ENCODE results near the gene CPSF7. TPM values are rescaled to one million over a fixed set of nuclear protein-coding genes. Genes with fewer than 3 reads are reported as not detected.

CPSF7 gene
- total RNA-seq, result 12.6 and 15.0 TPM in 2 replicates

DNA sequence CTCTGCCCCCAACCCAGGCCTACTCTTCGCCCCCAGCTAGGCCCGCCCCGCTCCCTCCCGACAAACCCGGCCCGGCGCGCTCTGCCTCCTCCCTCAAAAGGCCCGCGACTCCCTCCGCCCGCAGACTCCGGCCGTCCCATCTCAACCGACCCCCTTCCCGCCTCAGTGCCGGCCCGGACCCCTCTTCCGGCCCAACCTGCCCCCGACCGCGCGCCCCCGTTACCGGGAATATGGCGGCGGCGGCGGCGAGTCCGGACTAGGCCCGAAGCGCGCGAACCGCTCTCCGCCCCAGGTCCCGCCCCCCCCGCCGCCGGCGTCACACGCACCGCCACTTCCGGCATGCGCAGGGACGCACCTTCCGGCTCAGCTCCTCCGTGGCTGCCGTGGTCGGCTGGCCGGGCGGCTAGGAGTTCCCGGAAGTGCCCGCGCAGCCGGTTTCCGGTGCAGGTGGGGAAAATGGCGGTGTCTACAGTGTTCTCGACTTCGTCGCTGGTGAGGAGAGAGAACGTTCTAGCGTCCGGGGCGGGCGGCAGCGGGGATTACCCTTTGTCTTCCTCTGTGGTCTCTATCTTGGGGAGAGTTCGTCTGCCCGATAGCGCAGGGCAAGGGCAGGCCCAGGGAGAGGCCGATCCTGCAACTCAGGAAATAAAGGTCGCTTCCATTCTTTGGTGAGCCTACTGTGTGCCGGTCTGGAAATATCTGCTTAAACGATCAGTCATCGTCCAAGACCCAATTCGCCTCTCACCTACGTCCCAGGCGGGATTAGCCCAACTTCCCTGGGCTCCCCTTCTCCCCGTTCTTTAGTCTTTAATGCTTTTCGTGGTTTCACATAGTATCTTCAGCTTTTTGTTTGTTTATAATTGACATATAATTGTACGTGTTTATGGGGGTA lies at the start of gene CPSF7, which contains the start of gene SDHAF2:
Gene CPSF7, minus strand, starts transcription at position 285 of the 892 bp plus-strand sequence. CDS start 740 bp downstream, outside the sequence.
Gene SDHAF2, plus strand, starts transcription at position 434 of the 892 bp plus-strand sequence. Its CDS starts 23 bp downstream, at position 457.

DNA sequence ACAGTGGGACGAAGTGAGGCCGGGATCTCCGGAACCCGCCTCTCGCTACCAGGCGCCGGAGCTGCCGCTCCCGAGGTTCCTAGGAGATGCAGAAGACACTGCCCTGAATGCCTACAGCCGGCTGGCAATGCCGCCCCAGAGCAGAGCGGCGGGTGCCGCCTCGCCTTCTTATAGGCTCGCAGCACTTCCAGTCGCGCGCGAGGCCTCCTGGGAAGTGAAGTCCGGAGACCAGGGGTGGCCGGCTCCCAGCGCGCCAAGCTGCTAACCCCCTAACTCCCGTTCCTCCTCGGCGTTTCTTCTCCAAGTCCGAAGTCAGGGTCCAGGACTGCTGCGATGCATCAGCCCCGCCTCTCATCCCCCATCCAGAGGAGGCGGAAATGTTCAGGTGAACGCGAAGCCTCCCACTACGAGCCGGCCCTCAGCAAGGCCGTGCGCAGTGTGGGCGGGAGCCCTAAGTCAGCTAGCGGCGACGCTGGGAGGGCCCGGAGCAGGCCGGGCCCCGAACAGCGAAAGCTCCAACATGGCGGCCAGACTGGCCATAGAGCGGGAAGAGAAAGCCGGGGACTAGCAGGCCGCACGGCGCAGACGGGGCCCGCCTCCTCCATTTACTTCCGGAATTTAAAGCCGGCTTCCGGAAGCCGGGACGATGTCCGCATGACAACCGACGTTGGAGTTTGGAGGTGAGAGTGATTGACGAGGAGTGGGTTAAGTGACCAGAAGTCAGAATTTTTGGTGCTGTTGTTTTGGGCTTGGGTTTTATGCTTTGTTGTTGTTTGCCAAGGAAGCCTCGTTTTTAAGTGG lies 67.8 kb downstream of the CPSF7 start, which contains the start of the genes CYB561A3 and TMEM138:
Gene CYB561A3, minus strand, starts transcription at position 142 of the 801 bp plus-strand sequence. CDS start 5,169 bp downstream, outside the sequence.
Gene TMEM138, plus strand, starts transcription at position 634 of the 801 bp plus-strand sequence. CDS start 2,017 bp downstream, outside the sequence.

Other genes with a start within 250 kb of the CPSF7 start
- gene PGA3, start 226.5 kb downstream of the CPSF7 start, total RNA-seq, result 0.25 and 0.79 TPM in 2 replicates
- gene PGA4, start 207.6 kb downstream of the CPSF7 start, total RNA-seq, result 0.06 TPM in 1 of 2 replicates, not detected in the other
- 0.13 TPM in 1 of 2 replicates, not detected in the other for gene PGA5, start 188.8 kb downstream of the CPSF7 start, total RNA-seq
- gene VWCE, start 134.7 kb downstream of the CPSF7 start, total RNA-seq, result 0.92 and 2.0 TPM in 2 replicates
- gene DDB1, start 96.9 kb downstream of the CPSF7 start, total RNA-seq, result 315 and 361 TPM in 2 replicates
- 14.5 and 20.1 TPM in 2 replicates for gene TKFC, start 96.7 kb downstream of the CPSF7 start, total RNA-seq
- gene CYB561A3, start 68.1 kb downstream of the CPSF7 start, total RNA-seq, result 35.1 and 45.0 TPM in 2 replicates
- gene TMEM138, start 67.6 kb downstream of the CPSF7 start, total RNA-seq, result 16.1 and 17.7 TPM in 2 replicates
- gene TMEM216, start 37.4 kb downstream of the CPSF7 start, total RNA-seq, result 6.5 and 7.7 TPM in 2 replicates
- gene SDHAF2, start 149 bp upstream of the CPSF7 start, total RNA-seq, result 40.7 and 42.9 TPM in 2 replicates
- under 0.01 TPM in 1 of 2 replicates, not detected in the other for gene LRRC10B, start 78.8 kb upstream of the CPSF7 start, total RNA-seq
- gene SYT7, start 151.1 kb upstream of the CPSF7 start, total RNA-seq, result 8.9 and 21.5 TPM in 2 replicates